ENCODE results near the gene KRT14.
"Not testable (repeated sequence)": the region's sequence is repeated elsewhere in the genome, so short reads cannot be mapped to it uniquely, and the experiment has no call there.

Gene KRT14

DNA sequence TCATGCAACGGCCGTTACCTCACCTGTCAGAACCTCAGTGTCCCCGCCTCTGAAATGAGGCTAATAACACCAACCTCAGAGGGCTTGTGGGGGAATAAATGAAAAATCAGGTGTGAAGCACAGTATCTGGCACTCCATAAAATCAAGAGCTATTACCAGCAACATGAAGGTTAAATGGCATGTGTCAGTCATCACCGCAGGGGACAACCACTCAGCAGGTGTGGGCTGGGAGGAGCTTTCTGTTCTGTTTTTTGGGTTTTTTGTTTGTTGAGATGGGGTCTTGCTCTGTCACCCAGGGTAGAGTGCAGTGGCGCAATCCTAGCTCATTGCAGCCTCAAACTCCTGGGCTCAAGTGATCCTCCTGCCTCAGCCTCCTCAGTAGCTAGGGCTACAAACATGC, 41.8 kb downstream of the KRT14 start:
- DNase-seq = no peak

- no peak for DNase-seq
These were observed 42.2 kb downstream of the KRT14 start for GRCh38 chr17:41544491-41544892.

DNA sequence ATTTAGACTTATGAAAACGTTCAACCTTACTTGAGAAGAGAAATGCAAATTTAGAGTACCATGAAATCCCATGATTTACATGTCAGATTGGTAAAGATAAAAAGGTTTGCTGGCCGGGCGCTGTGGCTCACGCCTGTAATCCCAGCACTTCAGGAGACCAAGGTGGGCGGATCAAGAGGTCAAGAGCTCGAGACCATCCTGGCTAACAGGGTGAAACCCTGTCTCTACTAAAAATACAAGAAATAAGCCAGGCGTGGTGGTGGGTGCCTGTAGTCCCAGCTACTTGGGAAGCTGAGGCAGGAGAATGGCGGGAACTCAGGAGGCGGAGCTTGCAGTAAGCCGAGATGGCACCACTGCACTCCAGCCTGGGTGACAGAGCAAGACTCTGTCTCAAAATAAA, 43.9 kb downstream of the KRT14 start:
- not testable (repeated sequence) for DNase-seq

DNA sequence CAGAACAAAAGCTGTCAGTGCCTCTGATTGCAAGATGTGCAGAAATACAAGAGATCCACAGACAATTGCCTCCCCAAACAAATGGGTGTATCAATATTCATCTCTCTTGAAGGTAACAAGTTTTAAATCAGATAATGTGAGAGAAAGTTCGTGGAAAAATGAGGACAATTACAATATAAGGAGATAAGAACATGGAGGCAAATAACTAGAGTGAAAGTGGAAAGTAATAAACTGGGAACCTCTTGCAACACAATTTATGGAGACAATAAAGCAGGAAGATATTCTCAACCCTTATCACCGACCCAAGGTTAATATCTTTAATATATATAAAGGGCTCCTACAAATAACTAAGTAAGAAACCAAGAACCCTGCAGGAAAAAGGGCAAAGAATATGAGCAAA, 44.3 kb downstream of the KRT14 start:
- no peak for DNase-seq

GRCh38 chr17:41540921-41541625, 45.6 kb downstream of the KRT14 start:
- DNase-seq = no peak

DNA sequence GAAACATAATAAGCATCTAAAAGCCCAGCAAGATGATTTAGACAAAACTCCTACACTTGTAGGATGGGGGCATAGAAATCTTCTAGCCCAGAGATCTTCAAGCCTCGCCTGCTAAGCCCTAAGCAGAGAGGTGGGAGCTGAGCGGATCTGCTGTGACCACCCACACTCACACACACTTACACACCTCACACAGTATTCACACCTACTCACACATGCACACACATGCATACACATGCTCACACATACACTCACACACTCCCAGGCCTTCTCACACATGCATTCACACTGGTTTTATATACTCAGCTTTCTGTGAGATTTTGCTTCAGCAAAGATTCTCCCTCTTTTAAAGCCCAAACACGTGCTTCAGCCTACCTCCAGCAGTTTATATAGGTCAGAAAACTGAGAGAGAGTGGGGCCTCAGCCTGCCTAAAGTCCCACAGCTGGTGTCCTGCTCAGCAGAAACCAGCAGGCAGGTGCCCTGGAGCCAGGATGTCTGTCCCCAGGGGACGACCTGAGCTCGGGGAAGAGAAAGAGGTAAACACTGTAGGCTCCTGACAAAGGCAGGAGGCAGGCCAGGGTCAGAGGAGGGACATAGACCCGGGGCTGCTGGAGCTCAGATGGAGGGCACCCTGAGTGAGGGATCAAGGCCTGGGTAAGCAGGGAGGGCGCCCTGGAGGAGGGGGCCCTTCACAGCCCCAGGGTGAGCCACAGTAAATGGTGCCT, 46.6 kb downstream of the KRT14 start:
- no peak for DNase-seq

DNA sequence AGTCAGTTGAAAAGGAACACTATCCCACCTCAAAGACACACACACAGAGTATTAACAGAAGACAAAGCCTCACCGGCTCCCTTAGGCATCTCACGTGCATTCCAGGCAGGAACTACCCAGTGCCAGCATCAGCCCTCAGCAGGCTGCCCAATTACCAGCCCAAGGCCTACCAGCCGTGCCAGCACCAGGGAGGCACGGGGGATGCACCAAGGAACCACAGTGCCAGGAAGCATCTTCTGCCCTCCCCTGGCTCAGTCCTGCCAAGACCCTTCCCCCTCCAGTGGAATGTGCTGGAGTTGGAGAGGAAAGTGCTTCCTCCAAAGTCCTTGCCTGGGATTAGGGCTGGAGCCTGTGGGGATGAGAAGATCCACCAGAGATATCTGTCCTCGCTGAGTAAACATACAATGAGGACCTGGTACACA, 47.6 kb downstream of the KRT14 start:
- no peak for DNase-seq

DNA sequence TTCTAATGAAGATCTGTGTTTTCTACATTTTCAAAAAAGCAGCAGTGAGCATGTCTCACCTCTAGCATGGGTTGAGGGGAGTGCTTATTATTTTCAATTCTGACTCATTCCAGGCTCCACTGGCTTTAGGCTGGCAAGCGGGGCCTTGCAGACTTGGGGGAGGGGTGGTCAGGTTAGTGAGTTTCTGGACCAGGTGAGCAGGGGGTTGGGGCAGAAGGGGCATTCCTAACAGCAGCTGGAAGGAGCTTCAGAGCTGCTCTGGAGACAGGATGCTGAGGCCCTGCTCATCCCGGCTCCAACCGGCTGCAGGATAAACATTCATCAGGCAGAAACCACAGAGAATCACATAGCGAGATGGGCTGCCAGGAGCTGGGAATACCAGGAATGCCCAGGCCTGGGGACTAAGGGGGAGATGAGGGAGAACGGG, 48.1 kb downstream of the KRT14 start:
- DNase-seq = no peak

DNA sequence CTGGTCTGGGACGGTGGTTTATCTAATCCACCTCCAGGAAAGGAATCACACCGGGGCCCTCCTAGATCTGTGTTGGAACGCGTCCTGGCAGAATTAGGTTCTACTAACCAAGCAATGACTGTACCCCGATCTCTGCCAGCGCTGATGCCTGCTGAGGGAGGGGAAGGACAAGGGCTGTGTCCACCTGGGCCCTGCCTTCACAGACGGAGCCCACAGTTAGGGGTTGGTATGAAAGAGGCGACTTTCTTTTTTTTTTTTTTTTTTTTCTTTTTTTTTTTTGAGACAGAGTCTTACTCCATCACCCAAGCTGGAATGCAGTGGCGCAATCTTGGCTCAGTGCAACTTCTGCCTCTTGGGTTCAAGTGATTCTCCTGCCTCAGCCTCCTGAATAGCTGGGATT, 48.7 kb downstream of the KRT14 start:
- DNase-seq = no peak

DNA sequence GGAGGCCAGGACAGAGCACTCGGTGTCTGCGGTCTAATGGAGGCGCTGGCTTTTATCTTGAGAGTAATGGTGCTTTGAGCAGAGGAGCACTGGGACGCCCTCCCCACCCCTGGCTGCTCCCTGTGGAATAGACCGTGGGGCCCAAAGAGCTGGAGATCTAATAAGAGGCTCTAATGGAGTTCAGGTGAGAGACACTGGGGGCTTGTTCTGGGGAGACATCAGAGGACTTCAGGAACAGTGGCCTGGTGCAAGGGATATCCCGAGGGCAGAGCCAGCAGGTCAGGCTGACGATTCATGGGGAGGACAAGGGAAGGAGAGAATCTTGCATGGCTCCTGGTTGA, 49.1 kb downstream of the KRT14 start:
- DNase-seq = no peak

DNA sequence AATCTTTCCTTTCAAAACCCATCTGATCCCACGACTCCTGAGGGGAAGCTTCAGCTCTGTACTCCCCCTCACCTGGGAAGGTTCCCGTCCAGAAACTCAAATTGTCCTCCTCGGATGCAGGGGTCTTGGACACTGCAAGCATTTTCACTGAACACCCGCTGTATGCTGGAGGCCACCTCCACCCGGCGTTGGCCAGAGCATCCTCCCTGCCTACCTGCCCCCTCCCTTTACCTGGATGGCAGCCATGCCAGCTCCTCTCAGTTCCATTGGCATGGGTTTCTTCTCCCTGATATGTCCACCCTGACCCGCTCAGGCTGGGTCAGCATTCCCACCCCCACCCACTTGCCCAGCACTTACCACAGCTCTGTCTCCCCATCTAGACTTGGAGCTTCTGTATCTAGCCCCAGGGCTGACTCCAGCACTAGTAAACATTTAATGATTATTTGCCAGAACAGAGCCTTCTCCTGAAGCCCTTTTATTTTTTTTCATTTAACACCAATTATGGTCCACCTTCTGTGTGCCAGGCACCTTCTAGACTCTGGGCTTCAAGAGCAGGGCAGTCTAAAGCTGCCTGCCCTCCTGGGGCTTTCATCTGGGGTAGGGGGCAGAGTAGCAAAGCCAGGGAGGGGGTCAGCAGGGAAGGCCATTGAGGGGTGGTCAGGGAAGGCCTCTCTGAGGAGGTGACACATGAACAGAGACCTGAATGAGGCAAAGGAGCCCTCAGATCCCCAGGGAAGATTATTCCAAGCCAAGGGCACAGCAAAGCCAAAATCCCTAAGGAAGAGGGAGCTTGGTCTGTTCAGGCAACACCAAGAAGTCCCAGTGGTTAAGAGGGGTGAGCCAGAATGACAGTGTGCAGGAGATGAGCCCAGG, 49.7 kb downstream of the KRT14 start:
- DNase-seq = no peak

DNA sequence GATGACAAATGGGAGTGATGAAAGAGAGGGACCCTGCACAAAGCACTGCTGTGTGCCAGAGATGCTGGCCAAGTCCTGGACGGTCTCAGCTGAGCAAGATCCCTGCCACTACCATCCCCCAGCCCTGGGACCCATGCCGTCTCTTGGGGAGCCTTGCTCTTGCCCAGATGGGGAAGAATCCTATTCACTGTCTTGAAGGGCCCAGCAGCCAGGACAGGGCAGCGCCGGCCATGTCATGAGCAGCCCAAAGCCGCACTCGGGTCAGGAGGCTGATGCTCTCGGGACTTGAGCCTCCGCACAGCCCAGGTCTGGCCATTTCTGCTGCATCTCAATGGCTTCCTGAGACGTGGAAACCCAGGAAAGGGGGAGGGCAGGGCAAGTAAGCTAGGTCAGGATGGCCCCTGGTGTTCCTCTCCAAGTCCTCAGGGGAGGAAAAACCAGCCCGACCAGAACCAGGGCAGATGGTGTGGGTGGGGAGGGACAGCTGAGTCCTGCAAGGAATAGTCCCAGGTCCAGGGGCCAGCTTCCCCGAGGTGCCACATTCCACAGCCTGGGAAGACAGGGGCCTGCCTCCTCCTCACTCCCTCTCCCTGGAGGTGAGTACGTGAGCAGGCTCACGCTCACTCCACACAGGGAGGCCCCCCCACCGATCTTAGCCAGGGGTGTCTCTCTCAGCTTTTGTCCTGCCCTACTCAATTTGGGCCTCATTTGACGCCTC, 50.8 kb downstream of the KRT14 start:
- DNase-seq = no peak

DNA sequence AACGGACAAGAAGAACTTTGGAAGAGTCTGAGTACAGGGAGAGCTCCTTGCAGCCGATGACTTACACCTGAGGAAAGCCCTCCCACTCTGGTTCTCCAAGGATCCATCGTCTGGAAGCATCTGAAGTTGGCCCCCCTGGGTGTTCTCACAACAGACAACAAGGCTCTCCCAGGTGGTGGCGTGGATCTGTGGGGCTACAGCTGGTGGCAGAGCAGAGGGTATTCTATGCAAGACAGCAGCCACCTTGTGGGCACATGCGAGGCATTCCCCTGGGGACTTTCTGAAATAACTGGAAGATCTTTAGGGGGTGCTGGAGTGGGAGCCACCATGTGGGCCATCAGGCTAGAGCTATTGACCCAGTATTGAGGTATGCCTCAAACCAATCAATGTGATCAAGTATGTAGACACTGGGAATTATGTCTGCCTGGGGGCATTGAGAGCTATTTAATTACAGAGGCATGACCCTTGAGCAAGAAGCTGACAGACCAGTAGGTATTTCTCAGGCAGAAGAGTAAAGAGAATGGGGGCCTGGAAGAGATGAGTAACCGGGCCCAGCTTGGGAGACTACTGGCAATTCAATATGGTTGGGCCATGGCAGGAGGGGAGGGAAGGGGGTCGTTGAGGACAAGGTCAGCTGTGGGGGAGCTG, 51.7 kb downstream of the KRT14 start:
- DNase-seq = no peak

DNA sequence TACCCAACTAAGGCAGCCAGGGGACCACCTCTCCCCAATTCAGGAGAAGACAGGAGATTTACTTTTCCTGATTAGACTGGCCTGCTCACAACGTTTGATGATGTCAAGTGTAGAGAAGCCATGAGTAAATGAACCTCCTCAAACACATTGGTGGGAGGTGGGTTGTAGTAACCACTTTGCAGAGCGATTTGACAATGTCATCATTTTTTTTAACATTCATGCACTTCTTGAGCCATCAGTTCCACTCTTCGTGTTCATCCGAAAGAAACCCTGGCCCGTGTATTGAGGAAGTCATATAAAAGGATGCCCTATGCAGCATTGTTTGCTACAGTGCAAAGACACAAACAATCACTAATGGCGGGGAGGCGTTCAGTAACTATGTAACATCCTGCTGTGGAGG, 53.1 kb downstream of the KRT14 start:
- no peak for DNase-seq

DNA sequence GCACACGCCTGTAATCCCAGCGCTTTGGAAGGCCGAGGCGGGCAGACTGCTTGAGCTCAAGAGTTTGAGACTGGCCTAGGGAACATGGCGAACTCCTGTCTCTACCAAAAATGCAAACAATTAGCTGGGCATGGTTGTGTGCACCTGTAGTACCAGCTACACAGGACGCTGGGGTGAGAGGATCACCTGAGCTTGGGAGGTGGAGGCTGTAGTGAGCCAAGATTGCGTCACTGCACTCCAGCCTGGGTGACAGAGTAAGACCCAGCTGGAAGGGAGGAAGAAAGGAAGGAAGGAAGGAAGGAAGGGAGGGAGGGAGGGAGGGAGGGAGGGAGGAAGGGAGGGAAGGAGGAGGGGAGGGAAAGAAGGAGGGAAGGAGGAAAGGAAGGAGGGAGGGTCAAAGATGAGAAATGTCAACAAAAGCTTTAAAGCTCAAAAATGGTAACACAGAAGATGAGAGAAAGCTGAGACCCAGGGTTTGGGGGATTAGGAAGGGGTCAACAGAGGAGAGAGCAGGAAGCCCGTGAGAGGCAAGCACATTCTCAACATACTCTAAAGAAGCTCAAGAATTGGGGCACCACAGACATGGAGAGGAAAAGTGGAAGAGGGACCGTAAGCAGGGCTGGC, 53.6 kb downstream of the KRT14 start:
- no peak for DNase-seq

Measured in activated CD4-positive, CD25-positive, alpha-beta regulatory T cell treated with anti-CD3 and anti-CD28 coated beads, Interleukin-2, amount 50 U/mL, for 72 hours (primary cell).